HCT116 (cell line): Measurements from ENCODE around the gene NPC2.

ENCODE experiments used
- ATF3 ChIP-seq: IDR thresholded peaks from 2 replicates; pipeline ENCODE4 v1.6.1; 2012
- CEBPB ChIP-seq: IDR thresholded peaks from 2 replicates; pipeline ENCODE4 v1.6.1; 2012; ENCODE audit warnings: low read depth
- CTCF ChIP-seq, 3 experiments: fragments of 200-600 bp in 1 of 3; sonication (generic) in 1 of 3; IDR thresholded peaks in 2 of 3; conservative IDR thresholded peaks in 1 of 3; 2 replicates each; pipeline ENCODE4 v1.5.1; 2012 to 2017; ENCODE audit warnings: low read depth in 2 of 3, low read length in 2 of 3, antibody characterized with exemption in 1 of 3, borderline replicate concordance in 1 of 3, control low read depth in 1 of 3, mild to moderate bottlenecking in 1 of 3, mixed read lengths in 1 of 3, mixed run types in 1 of 3, moderate library complexity in 1 of 3; ENCODE audit not compliant: insufficient read depth in 1 of 3
- EZH2 ChIP-seq: fragments of 200-600 bp; sonication (generic); IDR thresholded peaks from 2 replicates; pipeline ENCODE4 v1.6.1; 2017; ENCODE audit warnings: antibody characterized with exemption, mixed run types
- MAX ChIP-seq: IDR thresholded peaks from 2 replicates; pipeline ENCODE4 v1.6.1; 2012
- POLR2AphosphoS5 ChIP-seq: IDR thresholded peaks from 2 replicates; pipeline ENCODE4 v1.6.1; 2011; ENCODE audit warnings: mild to moderate bottlenecking, low read depth, low read length, moderate library complexity
- SIN3A ChIP-seq: IDR thresholded peaks from 2 replicates; pipeline ENCODE4 v1.6.1; 2012; ENCODE audit warnings: low read depth
- SRF ChIP-seq: IDR thresholded peaks from 2 replicates; pipeline ENCODE4 v1.6.1; 2012; ENCODE audit warnings: low read depth
- ZFX ChIP-seq: fragments of 450-650 bp; IDR thresholded peaks from 2 replicates; pipeline ENCODE4 v1.6.1; 2017
- ZNF274 ChIP-seq: fragments of 200-500 bp; sonication (Bioruptor generic); IDR thresholded peaks from 2 replicates; pipeline ENCODE4 v1.6.1; 2014; ENCODE audit warnings: mild to moderate bottlenecking, low read depth, low read length, inconsistent platforms

- TF ChIP-seq ZNF274 = no peak
- TF ChIP-seq CTCF (IDR thresholded peaks at IDR 0.05 in 2 of 3, conservative IDR thresholded peaks at IDR 0.05 in 1 of 3; ENCODE audit: borderline replicate concordance in 1 of 3, insufficient read depth in 1 of 3, low read depth in 2 of 3, low read length in 2 of 3) = no peak
- TF ChIP-seq EZH2 = no peak
- no peak for TF ChIP-seq POLR2AphosphoS5
- TF ChIP-seq CEBPB = no peak
- TF ChIP-seq ATF3 = no peak
- TF ChIP-seq MAX = no peak
- no peak for TF ChIP-seq SIN3A
- no peak for TF ChIP-seq ZFX
- TF ChIP-seq SRF = no peak
These were observed 13.3 kb upstream of the NPC2 start for GRCh38 chr14:74506411-74506851.
